Common myeloid progenitor, CD34-positive (primary cell): Measurements from ENCODE around the gene MAN1A1.
"Not testable (repeated sequence)": the region's sequence is repeated elsewhere in the genome, so short reads cannot be mapped to it uniquely, and the experiment has no call there.

Experiments used
- CTCF ChIA-PET: fragments of 350-600 bp; sonication (Branson Sonifier 250); formaldehyde crosslinking; loops from one replicate; lab custom pipeline; 2021; ENCODE audit warnings: antibody characterized with exemption; lab: Charles Lee
- POLR2A ChIA-PET: fragments of 350-600 bp; sonication (Branson Sonifier 250); formaldehyde crosslinking; loops from one replicate; lab custom pipeline; 2021; ENCODE audit warnings: antibody characterized with exemption; lab: Charles Lee
- DNase-seq, 3 donors: peaks; one replicate each; pipeline versions ENCODE4 v3.0.0 to v3.0.0-alpha.2; 2013
- H3K27ac ChIP-seq, 2 experiments: 1 replicate in 1 of 2; 2 replicates in 1 of 2; pipeline ENCODE4 v1.7.0; 2013; ENCODE audit warnings: inconsistent platforms in 2 of 2, low read length in 2 of 2, mild to moderate bottlenecking in 2 of 2, low read depth in 1 of 2, moderate library complexity in 1 of 2; ENCODE audit not compliant: severe bottlenecking in 2 of 2, insufficient read depth in 1 of 2, poor library complexity in 1 of 2
- H3K27me3 ChIP-seq, 5 experiments: replicated peaks in 2 of 5; 1 replicate in 3 of 5; 2 replicates in 2 of 5; pipeline versions ENCODE4 v1.6.1 to v1.7.0; 2013; ENCODE audit warnings: low read length in 4 of 5, mild to moderate bottlenecking in 2 of 5, moderate library complexity in 2 of 5, inconsistent platforms in 1 of 5; ENCODE audit not compliant: insufficient read depth in 5 of 5, control insufficient read depth in 4 of 5
- H3K36me3 ChIP-seq, 4 experiments: 1 replicate in 2 of 4; 2 replicates in 2 of 4; pipeline versions ENCODE4 v1.6.1 to v1.7.0; 2013; ENCODE audit warnings: low read length in 3 of 4, control low read depth in 1 of 4, mild to moderate bottlenecking in 1 of 4; ENCODE audit not compliant: control insufficient read depth in 4 of 4, insufficient read depth in 4 of 4
- H3K4me1 ChIP-seq, 4 experiments: 1 replicate in 3 of 4; 2 replicates in 1 of 4; pipeline versions ENCODE4 v1.6.1 to v1.7.1; 2013; ENCODE audit warnings: low read length in 3 of 4, mild to moderate bottlenecking in 3 of 4, control low read depth in 1 of 4, inconsistent platforms in 1 of 4, moderate library complexity in 1 of 4; ENCODE audit not compliant: control insufficient read depth in 4 of 4, insufficient read depth in 4 of 4; ENCODE audit errors: control extremely low read depth in 1 of 4
- H3K4me3 ChIP-seq, 7 experiments: 1 replicate in 4 of 7; 2 replicates in 3 of 7; pipeline versions ENCODE4 v1.5.1 to v1.7.0; 2013; ENCODE audit warnings: mild to moderate bottlenecking in 7 of 7, low read length in 6 of 7, moderate library complexity in 6 of 7, inconsistent platforms in 2 of 7, low read depth in 2 of 7, control low read depth in 1 of 7; ENCODE audit not compliant: insufficient read depth in 4 of 7, control insufficient read depth in 1 of 7; ENCODE audit errors: extremely low read depth in 1 of 7
- H3K9me3 ChIP-seq, 5 experiments: 1 replicate in 4 of 5; 2 replicates in 1 of 5; pipeline versions ENCODE4 v1.6.1 to v1.7.1; 2013; ENCODE audit warnings: low read length in 4 of 5, mild to moderate bottlenecking in 2 of 5, inconsistent platforms in 1 of 5, low read depth in 1 of 5, moderate library complexity in 1 of 5; ENCODE audit not compliant: control insufficient read depth in 4 of 5, insufficient read depth in 2 of 5; ENCODE audit errors: control extremely low read depth in 1 of 5
- WGBS: methylation state at CpG from one replicate; pipeline ENCODE4 v1.1.5; 2013; ENCODE audit not compliant: insufficient coverage; 5-methylcytosine and 5-hydroxymethylcytosine counted together

MAN1A1 gene

GRCh38 chr6:119172824-119173223, 176.7 kb downstream of the MAN1A1 start:
- H3K27me3 ChIP-seq: no peaks in the 10 kb centered on the region
- no peaks in the 10 kb centered on the region for H3K36me3 ChIP-seq
- H3K4me1 ChIP-seq: no peaks in the 10 kb centered on the region
- no peak overlapping the region for H3K27ac ChIP-seq
- H3K9me3 ChIP-seq: no peaks in the 10 kb centered on the region
- POLR2A ChIA-PET: no interaction called here
- no CpG with 5 or more reads among the region's 2 CpGs for WGBS
- no peak for DNase-seq
- H3K4me3 ChIP-seq: no peak overlapping the region
- CTCF ChIA-PET: interaction anchor here (0.8 to 1.7 kb wide), 3 partner anchors 11 to 31 kb away, joined by 3 to 7 read pairs (median 5); no protein-coding TSS in a partner anchor

GRCh38 chr6:119171864-119172588, 177.5 kb downstream of the MAN1A1 start:
- CTCF ChIA-PET: interaction anchor here (0.8 to 1.7 kb wide), 3 partner anchors 10 to 30 kb away, joined by 3 to 7 read pairs (median 5); no protein-coding TSS in a partner anchor
- H3K4me3 ChIP-seq: no peak overlapping the region
- DNase-seq: no peak

GRCh38 chr6:119171088-119171841, 178.3 kb downstream of the MAN1A1 start:
- H3K9me3 ChIP-seq: no peaks in the 10 kb centered on the region
- H3K4me3 ChIP-seq: no peak overlapping the region
- POLR2A ChIA-PET: no interaction called here
- H3K27ac ChIP-seq: no peak overlapping the region
- H3K36me3 ChIP-seq: no peaks in the 10 kb centered on the region
- CTCF ChIA-PET: no interaction called here
- peaks cover 0 to 2% (median 0%) of the 10 kb centered on the region in 4 experiments for H3K4me1 ChIP-seq
- no peaks in the 10 kb centered on the region for H3K27me3 ChIP-seq
- DNase-seq: no peak
- WGBS: no CpG with 5 or more reads among the region's 3 CpGs

More at GRCh38 chr6:119171864-119172588, 177.5 kb downstream of the MAN1A1 start:
- POLR2A ChIA-PET: no interaction called here
- Histone ChIP-seq H3K4me1 (no peaks in the 10 kb centered on the region), H3K36me3 (no peaks in the 10 kb centered on the region), H3K9me3 (no peaks in the 10 kb centered on the region), H3K27ac (no peak overlapping the region), H3K27me3 (no peaks in the 10 kb centered on the region)

- peaks cover 0 to 3% (median 0%) of the 10 kb centered on the region in 4 experiments for H3K4me1 ChIP-seq
- ChIA-PET POLR2A (no interaction called here), CTCF (no interaction called here)
- H3K4me3 ChIP-seq: no peak overlapping the region
- no peaks in the 10 kb centered on the region for H3K36me3 ChIP-seq
- DNase-seq: no peak
- WGBS: 84% methylated on average over 5 of the region's 8 CpGs
- H3K27me3 ChIP-seq: no peaks in the 10 kb centered on the region
- no peak overlapping the region for H3K27ac ChIP-seq
- H3K9me3 ChIP-seq: no peaks in the 10 kb centered on the region
Observed at GRCh38 chr6:119170447-119171087, 179.0 kb downstream of the MAN1A1 start.

GRCh38 chr6:119170103-119170446, 179.5 kb downstream of the MAN1A1 start:
- 100% methylated on average over 1 of the region's 1 CpG for WGBS
- no peaks in the 10 kb centered on the region for H3K9me3 ChIP-seq
- CTCF ChIA-PET: no interaction called here
- no peaks in the 10 kb centered on the region for H3K27me3 ChIP-seq
- POLR2A ChIA-PET: no interaction called here
- no peak overlapping the region for H3K4me3 ChIP-seq
- no peak for DNase-seq
- peaks cover 0 to 3% (median 0%) of the 10 kb centered on the region in 4 experiments for H3K4me1 ChIP-seq
- no peaks in the 10 kb centered on the region for H3K36me3 ChIP-seq
- H3K27ac ChIP-seq: no peak overlapping the region

- H3K4me3 ChIP-seq, CTCF ChIA-PET, H3K36me3 ChIP-seq, H3K27me3 ChIP-seq, H3K4me1 ChIP-seq, DNase-seq, POLR2A ChIA-PET, H3K27ac ChIP-seq, H3K9me3 ChIP-seq: not testable (repeated sequence)
- WGBS: no CpG with 5 or more reads among the region's 2 CpGs
Observed at GRCh38 chr6:119169355-119169754, 180.2 kb downstream of the MAN1A1 start.
